H1 (cell line): Measurements from ENCODE around the gene FHIT. TPM values are rescaled to one million over a fixed set of nuclear protein-coding genes. Genes with fewer than 3 reads are reported as not detected.

ENCODE experiments used
- CTCF ChIA-PET: fragments of 300-600 bp; sonication (Branson Sonifier 250); formaldehyde crosslinking; loops from one replicate; lab custom pipeline; 2021; ENCODE audit not compliant: partially characterized antibody; lab: Charles Lee
- POLR2A ChIA-PET: fragments of 300-600 bp; sonication (Branson Sonifier 250); formaldehyde crosslinking; loops from one replicate; lab custom pipeline; 2021; ENCODE audit warnings: inconsistent platforms; ENCODE audit not compliant: partially characterized antibody; lab: Charles Lee
- DNase-seq, 2 experiments: peaks; one replicate each; pipeline versions ENCODE4 v3.0.0 to v3.0.0-alpha.2; 2010 to 2022; ENCODE audit warnings: low spot score in 2 of 2, low read depth in 1 of 2, mixed read lengths in 1 of 2
- FAIRE-seq: peaks from 2 replicates; lab custom pipeline; 2011; peaks lifted over from hg19 to GRCh38; lab: Jason Lieb, UNC
- H2AFZ ChIP-seq: 2 replicates; pipeline ENCODE4 v1.8.1; 2012; ENCODE audit warnings: low read length, inconsistent platforms
- H2AK5ac ChIP-seq: 2 replicates; pipeline ENCODE4 v1.6.1; 2013; ENCODE audit warnings: low read depth, low read length
- H2BK120ac ChIP-seq: replicated peaks from 2 replicates; pipeline ENCODE3; 2013; ENCODE audit warnings: low read depth, low read length, inconsistent platforms
- H2BK12ac ChIP-seq: 2 replicates; pipeline ENCODE4 v1.6.1; 2013; ENCODE audit warnings: low read depth, low read length
- H2BK15ac ChIP-seq: 2 replicates; pipeline ENCODE4 v1.6.1; 2013; ENCODE audit warnings: low read length
- H2BK20ac ChIP-seq: 2 replicates; pipeline ENCODE4 v1.6.1; 2013; ENCODE audit warnings: low read length
- H2BK5ac ChIP-seq: 2 replicates; pipeline ENCODE4 v1.6.1; 2013; ENCODE audit warnings: low read depth, low read length
- H3K14ac ChIP-seq: 2 replicates; pipeline ENCODE4 v1.6.1; 2013; ENCODE audit warnings: inconsistent platforms; ENCODE audit not compliant: insufficient read length
- H3K18ac ChIP-seq: 2 replicates; pipeline ENCODE4 v1.6.1; 2013; ENCODE audit warnings: low read length; ENCODE audit errors: extremely low read depth
- H3K23ac ChIP-seq: 2 replicates; pipeline ENCODE4 v1.6.1; 2013; ENCODE audit warnings: inconsistent platforms; ENCODE audit not compliant: insufficient read length
- H3K23me2 ChIP-seq: 2 replicates; pipeline ENCODE4 v1.6.1; 2013; ENCODE audit warnings: low read depth, low read length
- H3K27ac ChIP-seq: 2 replicates; pipeline ENCODE4 v1.6.1; 2011; ENCODE audit warnings: low read depth, low read length, inconsistent platforms
- H3K27me3 ChIP-seq, 4 experiments: replicated peaks in 1 of 4; 1 replicate in 1 of 4; 2 replicates in 3 of 4; pipeline versions ENCODE4 v1.6.1 to v1.8.1; 2011 to 2013; ENCODE audit warnings: low read length in 3 of 4, mild to moderate bottlenecking in 3 of 4, inconsistent platforms in 2 of 4, mixed read lengths in 2 of 4, moderate library complexity in 1 of 4; ENCODE audit not compliant: control insufficient read depth in 3 of 4, insufficient read depth in 3 of 4; ENCODE audit errors: extremely low read depth in 1 of 4
- H3K36me3 ChIP-seq, 4 experiments: 2 replicates each; pipeline versions ENCODE4 v1.6.1 to v1.8.1; 2011 to 2013; ENCODE audit warnings: mild to moderate bottlenecking in 4 of 4, low read length in 3 of 4, moderate library complexity in 2 of 4, control low read depth in 1 of 4, inconsistent platforms in 1 of 4; ENCODE audit not compliant: insufficient read depth in 4 of 4, control insufficient read depth in 2 of 4
- H3K4ac ChIP-seq: replicated peaks from 2 replicates; pipeline ENCODE3; 2013; ENCODE audit warnings: low read length, low read depth, mixed read lengths, inconsistent platforms; ENCODE audit not compliant: insufficient read length
- H3K4me1 ChIP-seq, 4 experiments: replicated peaks in 1 of 4; 1 replicate in 1 of 4; 2 replicates in 3 of 4; pipeline versions ENCODE4 v1.6.1 to v1.8.1; 2011 to 2013; ENCODE audit warnings: low read length in 3 of 4, inconsistent platforms in 2 of 4, mixed read lengths in 1 of 4; ENCODE audit not compliant: insufficient read depth in 4 of 4, control insufficient read depth in 3 of 4
- H3K4me2 ChIP-seq, 2 experiments: 2 replicates each; pipeline versions ENCODE4 v1.6.1 to v1.8.1; 2011 to 2013; ENCODE audit warnings: low read depth in 2 of 2, low read length in 2 of 2, control low read depth in 1 of 2, inconsistent platforms in 1 of 2, mild to moderate bottlenecking in 1 of 2; ENCODE audit not compliant: insufficient read depth in 1 of 2
- H3K4me3 ChIP-seq, 4 experiments: fragments of 200-600, 300-600 bp in 1 of 4; sonication (generic), shearing (Covaris generic), sonication (Bioruptor Twin) in 1 of 4; 2 replicates each; pipeline versions ENCODE4 v1.5.1 to v1.8.1; 2011 to 2016; ENCODE audit warnings: low read length in 4 of 4, low read depth in 3 of 4, control low read depth in 2 of 4, inconsistent platforms in 2 of 4, mild to moderate bottlenecking in 2 of 4, mixed read lengths in 1 of 4, moderate library complexity in 1 of 4; ENCODE audit not compliant: insufficient read depth in 2 of 4; ENCODE audit errors: extremely low read depth in 1 of 4
- H3K56ac ChIP-seq: replicated peaks from 2 replicates; pipeline ENCODE3; 2013; ENCODE audit warnings: low read depth, mild to moderate bottlenecking, mixed read lengths, low read length, inconsistent platforms; ENCODE audit not compliant: insufficient read length
- H3K79me1 ChIP-seq: 2 replicates; pipeline ENCODE4 v1.6.1; 2013; ENCODE audit warnings: low read depth, low read length, control low read depth
- H3K79me2 ChIP-seq, 2 experiments: 2 replicates each; pipeline versions ENCODE4 v1.6.1 to v1.8.1; 2012 to 2013; ENCODE audit warnings: low read length in 2 of 2, mild to moderate bottlenecking in 2 of 2, inconsistent platforms in 1 of 2; ENCODE audit not compliant: insufficient read depth in 2 of 2, control insufficient read depth in 1 of 2
- H3K9ac ChIP-seq, 4 experiments: replicated peaks in 1 of 4; 1 replicate in 1 of 4; 2 replicates in 3 of 4; pipeline versions ENCODE4 v1.6.1 to v1.8.1; 2011 to 2013; ENCODE audit warnings: low read depth in 3 of 4, low read length in 3 of 4, control low read depth in 2 of 4, mild to moderate bottlenecking in 2 of 4, moderate library complexity in 2 of 4, inconsistent platforms in 1 of 4; ENCODE audit errors: extremely low read depth in 1 of 4
- H3K9me3 ChIP-seq, 2 experiments: 2 replicates each; pipeline versions ENCODE4 v1.6.1 to v1.8.1; 2012 to 2013; ENCODE audit warnings: mild to moderate bottlenecking in 2 of 2, moderate library complexity in 2 of 2, control low read depth in 1 of 2, inconsistent platforms in 1 of 2, low read depth in 1 of 2, low read length in 1 of 2, mixed read lengths in 1 of 2; ENCODE audit not compliant: insufficient read depth in 2 of 2
- H4K20me1 ChIP-seq, 2 experiments: replicated peaks in 1 of 2; 2 replicates each; pipeline versions ENCODE3 to v1.8.1; 2011 to 2013; ENCODE audit warnings: inconsistent platforms in 2 of 2, low read length in 2 of 2, mild to moderate bottlenecking in 1 of 2; ENCODE audit not compliant: insufficient read depth in 2 of 2, control insufficient read depth in 1 of 2
- H4K5ac ChIP-seq: 2 replicates; pipeline ENCODE4 v1.6.1; 2013; ENCODE audit warnings: low read length, low read depth, mixed read lengths, inconsistent platforms; ENCODE audit not compliant: insufficient read length
- H4K8ac ChIP-seq: 2 replicates; pipeline ENCODE4 v1.8.0; 2013; ENCODE audit warnings: mild to moderate bottlenecking, moderate library complexity, low read length, inconsistent platforms; ENCODE audit not compliant: insufficient read depth; ENCODE audit errors: extremely low read depth
- H4K91ac ChIP-seq: replicated peaks from 2 replicates; pipeline ENCODE3; 2013; ENCODE audit warnings: low read length, mixed read lengths, inconsistent platforms; ENCODE audit not compliant: insufficient read length
- ATF3 ChIP-seq: IDR thresholded peaks from 2 replicates; pipeline ENCODE4 v1.6.1; 2011; ENCODE audit warnings: low read depth, mild to moderate bottlenecking, low read length; ENCODE audit not compliant: insufficient read depth
- CEBPB ChIP-seq: IDR thresholded peaks from 2 replicates; pipeline ENCODE4 v1.6.1; 2012; ENCODE audit warnings: low read depth, low read length
- CTCF ChIP-seq, 3 experiments: IDR thresholded peaks; 1 replicate in 2 of 3; 2 replicates in 1 of 3; pipeline versions ENCODE4 v1.5.1 to v1.6.1; 2011; ENCODE audit warnings: low read length in 3 of 3, mild to moderate bottlenecking in 3 of 3, inconsistent platforms in 2 of 3, low read depth in 1 of 3, moderate library complexity in 1 of 3; ENCODE audit not compliant: insufficient read depth in 1 of 3; ENCODE audit errors: control extremely low read depth in 1 of 3
- KDM1A ChIP-seq: fragments of 200-600, 300-600 bp; sonication (generic); IDR thresholded peaks from 2 replicates; pipeline ENCODE4 v1.7.1; 2016; ENCODE audit warnings: mild to moderate bottlenecking, low read length, borderline replicate concordance
- KDM4A ChIP-seq: IDR thresholded peaks from one replicate; pipeline ENCODE4 v1.7.1; 2012; ENCODE audit warnings: low read depth, mild to moderate bottlenecking, moderate library complexity, low read length, inconsistent platforms; ENCODE audit not compliant: severe bottlenecking
- NANOG ChIP-seq: IDR thresholded peaks from 2 replicates; pipeline ENCODE4 v1.6.1; 2011; ENCODE audit warnings: low read length, low read depth, mild to moderate bottlenecking, inconsistent platforms; ENCODE audit not compliant: insufficient read depth, poor library complexity, severe bottlenecking
- PHF8 ChIP-seq: fragments of 200-600 bp; sonication (generic); conservative IDR thresholded peaks from 2 replicates; pipeline ENCODE4 v1.7.1; 2012; ENCODE audit warnings: low read depth, mild to moderate bottlenecking, inconsistent platforms, low read length, moderate library complexity
- RFX5 ChIP-seq: IDR thresholded peaks from 2 replicates; pipeline ENCODE4 v1.6.1; 2011; ENCODE audit warnings: low read depth, low read length, improper control_type of control experiment, borderline replicate concordance
- RNF2 ChIP-seq: fragments of 200-900, 300-1000 bp; sonication (generic); IDR thresholded peaks from 2 replicates; pipeline ENCODE4 v1.7.1; 2016; ENCODE audit warnings: borderline replicate concordance, low read depth, mild to moderate bottlenecking, antibody characterized with exemption, low read length; ENCODE audit not compliant: poor library complexity, severe bottlenecking; ENCODE audit errors: missing control alignments
- SP1 ChIP-seq: IDR thresholded peaks from 2 replicates; pipeline ENCODE4 v1.6.1; 2011; ENCODE audit warnings: low read depth, low read length
- SP4 ChIP-seq: IDR thresholded peaks from 2 replicates; pipeline ENCODE4 v1.6.1; 2012; ENCODE audit warnings: low read length, inconsistent platforms
- WGBS, 2 experiments: shearing (Covaris generic) in 1 of 2; methylation state at CpG; one replicate each; pipeline versions ENCODE4 v1.1.6 to v1.1.7; 2013 to 2015; ENCODE audit warnings: low lambda C conversion rate in 2 of 2, mixed read lengths in 2 of 2, inconsistent platforms in 1 of 2, low coverage in 1 of 2, missing lambda C conversion rate in 1 of 2; ENCODE audit not compliant: insufficient replicate concordance in 2 of 2, insufficient coverage in 1 of 2, insufficient read length in 1 of 2; ENCODE audit errors: extremely low coverage in 1 of 2, missing lambda C conversion rate in 1 of 2; 5-methylcytosine and 5-hydroxymethylcytosine counted together
- polyA plus RNA-seq, 7 experiments: library from polyadenylated mRNA; depleted of rRNA in 3 of 7; stranded (reverse) in 5 of 7; unstranded in 2 of 7; fragments of >200 nt in 5 of 7; fragments of 200-250 nt in 2 of 7; gene quantifications; 1 replicate in 5 of 7; 2 replicates in 1 of 7; 4 replicates in 1 of 7; pipeline versions ENCODE4 v1.2.1 to v1.2.3, GENCODE V29; 2011 to 2013; ENCODE audit warnings: missing spikeins in 2 of 7, mixed read lengths in 2 of 7
- total RNA-seq: library from RNA; stranded (reverse); fragmentation: NEBNext Ultra II Directional; extraction: Animal tissue kit (Norgen Biotek cat#: 25700); gene quantifications from 2 replicates; pipeline ENCODE4 v1.2.1, GENCODE V29; 2021

FHIT gene
- total and polyA plus RNA-seq, 2 of the 8 experiments (the other 6 are each of a cell fraction or from before 2014, with no cell fraction given), result 1.2 to 3.2 TPM

GRCh38 chr3:60095930-60096329, 1155.3 kb downstream of the FHIT start:
- Histone ChIP-seq H4K5ac (no peak overlapping the region), H3K36me3 (no peaks in the 10 kb centered on the region), H3K79me1 (no peaks in the 10 kb centered on the region), H3K23ac (no peak overlapping the region), H3K79me2 (no peaks in the 10 kb centered on the region), H3K27me3 (no peaks in the 10 kb centered on the region), H3K56ac (no peak overlapping the region), H4K8ac (no peak overlapping the region), H2BK15ac (no peak overlapping the region), H3K4me2 (no peak overlapping the region), H3K23me2 (no peaks in the 10 kb centered on the region), H2AK5ac (no peak overlapping the region), H3K14ac (no peak overlapping the region), H3K9me3 (no peaks in the 10 kb centered on the region), H3K9ac (no peak overlapping the region), H4K20me1 (no peaks in the 10 kb centered on the region), H3K18ac (no peak overlapping the region), H3K4me1 (no peaks in the 10 kb centered on the region), H2BK5ac (no peak overlapping the region), H4K91ac (no peak overlapping the region), H2BK120ac (no peak overlapping the region), H2AFZ (0 out of 2 replicates have a peak overlapping the region, but pooled peaks have one; percentile 91), H3K4ac (no peak overlapping the region), H2BK20ac (no peak overlapping the region), H3K27ac (no peak overlapping the region), H2BK12ac (no peak overlapping the region), H3K4me3 (no peak overlapping the region)
- 91% methylated on average over 6 of the region's 6 CpGs; no CpG with 5 or more reads in 1 of the 2 experiments for WGBS, 2 experiments
- ChIA-PET POLR2A (no interaction called here), CTCF (interaction anchor here (0.8 to 1.1 kb wide), 2 partner anchors 17 to 36 kb away, joined by 3 read pairs; no protein-coding TSS in a partner anchor)
- no peak for FAIRE-seq
- DNase-seq, result no peak
- no peak for TF ChIP-seq CTCF (IDR thresholded peaks at IDR 0.05; ENCODE audit: control extremely low read depth in 1 of 3, insufficient read depth in 1 of 3, low read depth in 1 of 3, low read length in 3 of 3)
- no peak for TF ChIP-seq ATF3
- TF ChIP-seq NANOG, result no peak
- no peak for TF ChIP-seq RFX5
- TF ChIP-seq KDM4A, result no peak
- no peak for TF ChIP-seq PHF8
- no peak for TF ChIP-seq RNF2
- no peak for TF ChIP-seq KDM1A
- TF ChIP-seq SP1, result no peak
- no peak for TF ChIP-seq CEBPB
- no peak for TF ChIP-seq SP4
